Ishikawa (cell line): ENCODE measurements around the gene SGCD.

Source experiments
- CREB1 ChIP-seq: IDR thresholded peaks from 2 replicates; pipeline ENCODE4 v1.6.1; 2012; ENCODE audit warnings: low read depth
- EP300 ChIP-seq: IDR thresholded peaks from 2 replicates; pipeline ENCODE4 v1.6.1; 2012; ENCODE audit warnings: borderline replicate concordance
- RAD21 ChIP-seq: IDR thresholded peaks from 2 replicates; pipeline ENCODE4 v1.6.1; 2012; ENCODE audit warnings: low read depth
- USF1 ChIP-seq: IDR thresholded peaks from 2 replicates; pipeline ENCODE4 v1.6.1; 2012
- YY1 ChIP-seq: IDR thresholded peaks from 2 replicates; pipeline ENCODE4 v1.6.1; 2012; ENCODE audit warnings: low read depth
- ZBTB7A ChIP-seq: IDR thresholded peaks from 2 replicates; pipeline ENCODE4 v1.6.1; 2012; ENCODE audit warnings: low read depth
- TF ChIP-seq, protein P1 (sequence below): IDR thresholded peaks from 2 replicates; pipeline ENCODE4 v1.6.1; 2012
- TF ChIP-seq, protein P2 (sequence below): IDR thresholded peaks from 2 replicates; pipeline ENCODE4 v1.6.1; 2012; ENCODE audit warnings: low read depth, mild to moderate bottlenecking

GRCh38 chr5:156522651-156523529 is 195.9 kb downstream of the SGCD start:
- TF ChIP-seq, protein P1, sequence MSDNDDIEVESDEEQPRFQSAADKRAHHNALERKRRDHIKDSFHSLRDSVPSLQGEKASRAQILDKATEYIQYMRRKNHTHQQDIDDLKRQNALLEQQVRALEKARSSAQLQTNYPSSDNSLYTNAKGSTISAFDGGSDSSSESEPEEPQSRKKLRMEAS, result no peak
- no peak for TF ChIP-seq EP300
- TF ChIP-seq CREB1, result no peak
- TF ChIP-seq RAD21, result no peak
- no peak for TF ChIP-seq ZBTB7A
- TF ChIP-seq, protein P2, sequence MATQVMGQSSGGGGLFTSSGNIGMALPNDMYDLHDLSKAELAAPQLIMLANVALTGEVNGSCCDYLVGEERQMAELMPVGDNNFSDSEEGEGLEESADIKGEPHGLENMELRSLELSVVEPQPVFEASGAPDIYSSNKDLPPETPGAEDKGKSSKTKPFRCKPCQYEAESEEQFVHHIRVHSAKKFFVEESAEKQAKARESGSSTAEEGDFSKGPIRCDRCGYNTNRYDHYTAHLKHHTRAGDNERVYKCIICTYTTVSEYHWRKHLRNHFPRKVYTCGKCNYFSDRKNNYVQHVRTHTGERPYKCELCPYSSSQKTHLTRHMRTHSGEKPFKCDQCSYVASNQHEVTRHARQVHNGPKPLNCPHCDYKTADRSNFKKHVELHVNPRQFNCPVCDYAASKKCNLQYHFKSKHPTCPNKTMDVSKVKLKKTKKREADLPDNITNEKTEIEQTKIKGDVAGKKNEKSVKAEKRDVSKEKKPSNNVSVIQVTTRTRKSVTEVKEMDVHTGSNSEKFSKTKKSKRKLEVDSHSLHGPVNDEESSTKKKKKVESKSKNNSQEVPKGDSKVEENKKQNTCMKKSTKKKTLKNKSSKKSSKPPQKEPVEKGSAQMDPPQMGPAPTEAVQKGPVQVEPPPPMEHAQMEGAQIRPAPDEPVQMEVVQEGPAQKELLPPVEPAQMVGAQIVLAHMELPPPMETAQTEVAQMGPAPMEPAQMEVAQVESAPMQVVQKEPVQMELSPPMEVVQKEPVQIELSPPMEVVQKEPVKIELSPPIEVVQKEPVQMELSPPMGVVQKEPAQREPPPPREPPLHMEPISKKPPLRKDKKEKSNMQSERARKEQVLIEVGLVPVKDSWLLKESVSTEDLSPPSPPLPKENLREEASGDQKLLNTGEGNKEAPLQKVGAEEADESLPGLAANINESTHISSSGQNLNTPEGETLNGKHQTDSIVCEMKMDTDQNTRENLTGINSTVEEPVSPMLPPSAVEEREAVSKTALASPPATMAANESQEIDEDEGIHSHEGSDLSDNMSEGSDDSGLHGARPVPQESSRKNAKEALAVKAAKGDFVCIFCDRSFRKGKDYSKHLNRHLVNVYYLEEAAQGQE, result no peak
- no peak for TF ChIP-seq YY1
- no peak for TF ChIP-seq USF1
